ENCODE data around the gene DND1.
"Not testable (repeated sequence)": the region's sequence is repeated elsewhere in the genome, so short reads cannot be mapped to it uniquely, and the experiment has no call there.

The DND1 gene

GRCh38 chr5:140628711-140629110 lies 44.7 kb downstream of the DND1 start:
- DNase-seq: no peak

- DNase-seq: no peak
Measured at GRCh38 chr5:140627972-140628371, 45.4 kb downstream of the DND1 start.

DNA sequence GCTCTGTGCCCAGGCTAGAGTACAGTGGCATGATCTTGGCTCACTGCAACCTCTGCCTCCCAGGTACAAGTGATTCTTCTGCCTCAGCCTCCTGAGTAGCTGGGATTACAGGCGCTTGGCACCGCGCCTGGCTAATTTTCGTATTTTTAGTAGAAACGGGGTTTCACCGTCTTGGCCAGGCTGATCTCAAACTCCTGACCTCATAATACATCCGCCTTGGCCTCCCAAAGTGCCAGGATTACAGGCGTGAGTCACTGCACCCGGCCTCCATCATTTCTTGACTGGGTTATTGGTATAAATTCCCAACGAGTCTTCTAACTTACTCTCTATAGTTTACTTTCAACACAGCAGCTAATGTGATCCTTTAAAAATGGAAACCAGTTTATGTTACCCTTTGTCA lies 48.5 kb downstream of the DND1 start:
- not testable (repeated sequence) for DNase-seq

- not testable (repeated sequence) for DNase-seq
Measured at GRCh38 chr5:140623061-140623460, 50.3 kb downstream of the DND1 start.

- no peak for DNase-seq
Measured at GRCh38 chr5:140622301-140622700, 51.1 kb downstream of the DND1 start.

All from inflammatory macrophage treated with lipopolysaccharide for 1 hour (primary cell).